NCI-H2196 treated with DMSO at 0.1 percent for 48 hours (cell line): ENCODE results near the gene CACNG4.
A peak's percentile ranks its signal among the peaks of the same experiment; 100 is the strongest.

Source experiments
- DNase-seq: peaks from one replicate; lab custom pipeline; 2025; ENCODE audit not compliant: unreplicated experiment; lab: John Stamatoyannopoulos, UW

CACNG4 gene

GRCh38 chr17:66963909-66964771, at the start of gene CACNG4:
CACNG4 (plus strand) TSS chr17:66964707; CDS start chr17:66964912, 205 bp downstream.
- peak; percentile 40 for DNase-seq

GRCh38 chr17:66915204-66915611, 49.3 kb upstream of the CACNG4 start:
- peak; percentile 8 for DNase-seq

GRCh38 chr17:66915792-66916191, 48.7 kb upstream of the CACNG4 start:
- no peak for DNase-seq

GRCh38 chr17:66916946-66917345, 47.6 kb upstream of the CACNG4 start:
- DNase-seq = no peak

GRCh38 chr17:66918896-66919295, 45.6 kb upstream of the CACNG4 start:
- no peak for DNase-seq

GRCh38 chr17:66920435-66920834, 44.1 kb upstream of the CACNG4 start:
- no peak for DNase-seq

- no peak for DNase-seq
Measured at GRCh38 chr17:66920950-66921349, 43.6 kb upstream of the CACNG4 start.

- DNase-seq = no peak
Measured at GRCh38 chr17:66923886-66924285, 40.6 kb upstream of the CACNG4 start.

GRCh38 chr17:66925811-66926500, 38.6 kb upstream of the CACNG4 start:
- DNase-seq = no peak

- DNase-seq = no peak
Measured at GRCh38 chr17:66928949-66929348, 35.6 kb upstream of the CACNG4 start.

- DNase-seq = no peak
Measured at GRCh38 chr17:66929591-66929990, 34.9 kb upstream of the CACNG4 start.

- no peak for DNase-seq
Measured at GRCh38 chr17:66930933-66931332, 33.6 kb upstream of the CACNG4 start.

GRCh38 chr17:66932311-66932710, 32.2 kb upstream of the CACNG4 start:
- DNase-seq = no peak

- no peak for DNase-seq
Measured at GRCh38 chr17:66934040-66934439, 30.5 kb upstream of the CACNG4 start.

- no peak for DNase-seq
Measured at GRCh38 chr17:66935717-66936116, 28.8 kb upstream of the CACNG4 start.

GRCh38 chr17:66938656-66939055, 25.9 kb upstream of the CACNG4 start:
- DNase-seq = no peak

- DNase-seq = no peak
Measured at GRCh38 chr17:66939461-66940114, 24.9 kb upstream of the CACNG4 start.

GRCh38 chr17:66941249-66941648, 23.3 kb upstream of the CACNG4 start:
- no peak for DNase-seq

- DNase-seq = no peak
Measured at GRCh38 chr17:66941773-66942450, 22.6 kb upstream of the CACNG4 start.

- DNase-seq = no peak
Measured at GRCh38 chr17:66942451-66943264, 21.8 kb upstream of the CACNG4 start.
